K562 (cell line): ENCODE results near the gene ARV1. TPM values are rescaled to one million over a fixed set of nuclear protein-coding genes. Genes with fewer than 3 reads are reported as not detected.

Experiments used
- BCOR ChIP-seq: fragments of 450-650 bp; IDR thresholded peaks from 2 replicates; pipeline ENCODE4 v1.6.1; 2016
- BMI1 ChIP-seq: fragments of 150-350 bp; IDR thresholded peaks from 2 replicates; pipeline ENCODE4 v1.6.1; 2014; ENCODE audit warnings: low read length
- ETV1 ChIP-seq: fragments of 450-650 bp; conservative IDR thresholded peaks from 2 replicates; pipeline ENCODE4 v1.6.1; 2016; ENCODE audit warnings: missing genetic modification characterization, control low read depth, low read depth, missing compliant biosample characterization
- MCM5 ChIP-seq: fragments of 450-650 bp; IDR thresholded peaks from 2 replicates; pipeline ENCODE4 v1.6.1; 2016; ENCODE audit warnings: low read depth
- OTX1 ChIP-seq: fragments of 450-650 bp; formaldehyde crosslinking; IDR thresholded peaks from 2 replicates; pipeline ENCODE4 v1.4.0; 2022; ENCODE audit warnings: mild to moderate bottlenecking
- PHF20 ChIP-seq: fragments of 450-650 bp; IDR thresholded peaks from 2 replicates; pipeline ENCODE4 v1.6.1; 2018; ENCODE audit not compliant: partially characterized antibody
- POLR2H ChIP-seq: IDR thresholded peaks from 2 replicates; pipeline ENCODE4 v1.6.1; 2016; ENCODE audit warnings: missing genetic modification characterization, low read depth, mild to moderate bottlenecking, control low read depth, missing compliant biosample characterization, moderate library complexity
- PTRF ChIP-seq: fragments of 450-650 bp; IDR thresholded peaks from 2 replicates; pipeline ENCODE4 v1.6.1; 2016; ENCODE audit warnings: mild to moderate bottlenecking, missing genetic modification characterization, missing compliant biosample characterization
- SAFB ChIP-seq: fragments of 200-400 bp; formaldehyde crosslinking; IDR thresholded peaks from 2 replicates; pipeline ENCODE4 v1.6.1; 2017; ENCODE audit warnings: low read depth, low read length, borderline replicate concordance
- SMAD4 ChIP-seq: fragments of 250-450 bp; sonication (Bioruptor Pico); conservative IDR thresholded peaks from 2 replicates; pipeline ENCODE4 v1.8.0; 2021; ENCODE audit warnings: inconsistent platforms, mild to moderate bottlenecking, moderate library complexity
- TRIM24 ChIP-seq, 2 experiments: fragments of 450-650 bp; IDR thresholded peaks; 2 replicates each; pipeline ENCODE4 v1.6.1; 2016
- polyA plus RNA-seq, 8 experiments: library from polyadenylated mRNA; depleted of rRNA in 4 of 8; stranded (reverse) in 5 of 8; unstranded in 3 of 8; fragments of >200 nt; fragmentation: Nextera tagmentation in 2 of 8; fragmentation: Illumina TruSeq in 1 of 8; extraction: Ambion mirVana in 2 of 8; extraction: Trizol in 1 of 8; gene quantifications; 2 replicates each; pipeline versions ENCODE4 v1.2.1 to v1.2.3, GENCODE V29; 2011 to 2014; ENCODE audit warnings: inconsistent platforms in 1 of 8, missing spikeins in 1 of 8
- total RNA-seq, 7 experiments: library from RNA; depleted of rRNA in 6 of 7; stranded (reverse); fragments of >200 nt in 6 of 7; fragmentation: Illumina TruSeq in 2 of 7; extraction: Trizol in 2 of 7; gene quantifications; 2 replicates each; pipeline versions ENCODE4 v1.2.1 to v1.2.3, GENCODE V29; 2011 to 2021; ENCODE audit warnings: low replicate concordance in 1 of 7
- TF ChIP-seq, protein P1 (sequence below): fragments of 250-450 bp; sonication (Bioruptor Pico); IDR thresholded peaks from 2 replicates; pipeline ENCODE4 v1.8.0; 2021; ENCODE audit warnings: mild to moderate bottlenecking, moderate library complexity
- TF ChIP-seq, protein P2 (sequence below): sonication (generic); formaldehyde crosslinking; IDR thresholded peaks from 2 replicates; pipeline ENCODE4 v1.8.1; 2022; ENCODE audit warnings: missing genetic modification reagents
- TF ChIP-seq, protein P3 (sequence below): fragments of 450-650 bp; IDR thresholded peaks from 2 replicates; pipeline ENCODE4 v1.6.1; 2017; ENCODE audit warnings: mild to moderate bottlenecking, moderate library complexity
- TF ChIP-seq, protein P4 (sequence below): sonication (generic); formaldehyde crosslinking; IDR thresholded peaks from 2 replicates; pipeline ENCODE4 v1.8.0; 2022; ENCODE audit warnings: mild to moderate bottlenecking, missing genetic modification reagents
- TF ChIP-seq, protein P5 (sequence below): sonication (generic); formaldehyde crosslinking; IDR thresholded peaks from 2 replicates; pipeline ENCODE4 v1.8.0; 2022; ENCODE audit warnings: mild to moderate bottlenecking, missing genetic modification reagents, borderline replicate concordance
- TF ChIP-seq, protein P6 (sequence below): fragments of 250-450 bp; sonication (Bioruptor Pico); IDR thresholded peaks from 2 replicates; pipeline ENCODE4 v1.9.0; 2021; ENCODE audit warnings: mild to moderate bottlenecking, inconsistent platforms

Gene ARV1
- total and polyA plus RNA-seq, 9 of the 15 experiments (the other 6 are each of a cell fraction or from before 2014, with no cell fraction given), result 54.8 to 139 (median 74.0) TPM

DNA sequence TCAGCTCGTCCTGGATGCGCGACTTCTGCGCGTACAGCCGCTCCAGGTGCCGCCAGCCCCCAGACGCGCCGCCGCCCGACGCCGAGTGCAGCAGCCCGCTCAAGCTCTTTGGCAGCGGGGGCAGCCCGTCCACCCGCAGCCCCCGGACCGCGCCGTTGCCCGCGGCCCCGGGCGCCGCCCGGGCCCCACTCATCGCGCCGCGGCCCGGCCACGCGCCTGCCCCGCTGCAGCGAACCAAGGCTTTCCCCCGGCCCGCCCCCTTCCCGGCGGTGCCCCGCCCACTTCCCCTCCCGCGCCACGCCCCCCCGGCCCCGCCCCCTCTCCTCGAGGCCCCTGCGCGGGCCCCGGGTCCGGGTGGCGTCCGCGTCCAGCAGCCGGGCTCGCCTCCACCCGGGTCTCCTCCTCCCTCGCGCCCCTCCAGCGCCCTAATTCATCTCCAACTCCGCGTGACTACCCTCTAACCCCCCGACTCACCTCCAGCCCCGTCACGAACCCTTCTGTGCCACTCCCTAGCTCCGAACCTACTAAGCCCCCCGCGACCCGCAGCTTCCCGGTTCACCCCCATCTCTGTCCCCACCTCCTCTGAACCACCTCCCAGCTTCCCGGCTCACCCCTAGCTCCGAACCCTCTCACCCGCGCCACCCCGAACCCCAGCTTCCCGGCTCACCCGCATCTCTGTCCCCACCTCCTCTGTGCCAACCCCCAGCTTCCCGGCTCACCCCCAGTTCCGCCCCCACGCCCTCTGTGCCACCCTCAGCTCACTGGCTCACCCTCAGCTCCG lies 61.3 kb downstream of the ARV1 start, which contains the start of gene FAM89A (continued):
- TF ChIP-seq TRIM24 (IDR thresholded peaks at IDR 0.05) (0 out of 4 replicates have a peak, but pooled peaks of 1 of the 2 experiments have one; percentile 13), SAFB (no peak), POLR2H (tag) (peak; percentile 67), SMAD4 (CRISPR knock-in tag) (peak; percentile 66), BCOR (no peak; the same call in none of the 2 replicates), PHF20 (peak; percentile 67), MCM5 (no peak), OTX1 (CRISPR knock-in tag) (peak; percentile 94), PTRF (tag) (no peak), BMI1 (no peak), ETV1 (tag) (no peak)
- TF ChIP-seq, protein P1, sequence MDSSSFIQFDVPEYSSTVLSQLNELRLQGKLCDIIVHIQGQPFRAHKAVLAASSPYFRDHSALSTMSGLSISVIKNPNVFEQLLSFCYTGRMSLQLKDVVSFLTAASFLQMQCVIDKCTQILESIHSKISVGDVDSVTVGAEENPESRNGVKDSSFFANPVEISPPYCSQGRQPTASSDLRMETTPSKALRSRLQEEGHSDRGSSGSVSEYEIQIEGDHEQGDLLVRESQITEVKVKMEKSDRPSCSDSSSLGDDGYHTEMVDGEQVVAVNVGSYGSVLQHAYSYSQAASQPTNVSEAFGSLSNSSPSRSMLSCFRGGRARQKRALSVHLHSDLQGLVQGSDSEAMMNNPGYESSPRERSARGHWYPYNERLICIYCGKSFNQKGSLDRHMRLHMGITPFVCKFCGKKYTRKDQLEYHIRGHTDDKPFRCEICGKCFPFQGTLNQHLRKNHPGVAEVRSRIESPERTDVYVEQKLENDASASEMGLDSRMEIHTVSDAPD (CRISPR knock-in tag), result no peak
- TF ChIP-seq, protein P2, sequence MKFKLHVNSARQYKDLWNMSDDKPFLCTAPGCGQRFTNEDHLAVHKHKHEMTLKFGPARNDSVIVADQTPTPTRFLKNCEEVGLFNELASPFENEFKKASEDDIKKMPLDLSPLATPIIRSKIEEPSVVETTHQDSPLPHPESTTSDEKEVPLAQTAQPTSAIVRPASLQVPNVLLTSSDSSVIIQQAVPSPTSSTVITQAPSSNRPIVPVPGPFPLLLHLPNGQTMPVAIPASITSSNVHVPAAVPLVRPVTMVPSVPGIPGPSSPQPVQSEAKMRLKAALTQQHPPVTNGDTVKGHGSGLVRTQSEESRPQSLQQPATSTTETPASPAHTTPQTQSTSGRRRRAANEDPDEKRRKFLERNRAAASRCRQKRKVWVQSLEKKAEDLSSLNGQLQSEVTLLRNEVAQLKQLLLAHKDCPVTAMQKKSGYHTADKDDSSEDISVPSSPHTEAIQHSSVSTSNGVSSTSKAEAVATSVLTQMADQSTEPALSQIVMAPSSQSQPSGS (CRISPR knock-in tag), result no peak
- TF ChIP-seq, protein P3, sequence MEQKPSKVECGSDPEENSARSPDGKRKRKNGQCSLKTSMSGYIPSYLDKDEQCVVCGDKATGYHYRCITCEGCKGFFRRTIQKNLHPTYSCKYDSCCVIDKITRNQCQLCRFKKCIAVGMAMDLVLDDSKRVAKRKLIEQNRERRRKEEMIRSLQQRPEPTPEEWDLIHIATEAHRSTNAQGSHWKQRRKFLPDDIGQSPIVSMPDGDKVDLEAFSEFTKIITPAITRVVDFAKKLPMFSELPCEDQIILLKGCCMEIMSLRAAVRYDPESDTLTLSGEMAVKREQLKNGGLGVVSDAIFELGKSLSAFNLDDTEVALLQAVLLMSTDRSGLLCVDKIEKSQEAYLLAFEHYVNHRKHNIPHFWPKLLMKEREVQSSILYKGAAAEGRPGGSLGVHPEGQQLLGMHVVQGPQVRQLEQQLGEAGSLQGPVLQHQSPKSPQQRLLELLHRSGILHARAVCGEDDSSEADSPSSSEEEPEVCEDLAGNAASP, result no peak
- TF ChIP-seq, protein P4, sequence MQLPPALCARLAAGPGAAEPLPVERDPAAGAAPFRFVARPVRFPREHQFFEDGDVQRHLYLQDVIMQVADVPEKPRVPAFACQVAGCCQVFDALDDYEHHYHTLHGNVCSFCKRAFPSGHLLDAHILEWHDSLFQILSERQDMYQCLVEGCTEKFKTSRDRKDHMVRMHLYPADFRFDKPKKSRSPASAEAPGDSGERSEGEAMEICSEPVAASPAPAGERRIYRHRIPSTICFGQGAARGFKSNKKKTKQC, result 0 out of 2 replicates have a peak, but pooled peaks have one; percentile 27
- TF ChIP-seq, protein P5, sequence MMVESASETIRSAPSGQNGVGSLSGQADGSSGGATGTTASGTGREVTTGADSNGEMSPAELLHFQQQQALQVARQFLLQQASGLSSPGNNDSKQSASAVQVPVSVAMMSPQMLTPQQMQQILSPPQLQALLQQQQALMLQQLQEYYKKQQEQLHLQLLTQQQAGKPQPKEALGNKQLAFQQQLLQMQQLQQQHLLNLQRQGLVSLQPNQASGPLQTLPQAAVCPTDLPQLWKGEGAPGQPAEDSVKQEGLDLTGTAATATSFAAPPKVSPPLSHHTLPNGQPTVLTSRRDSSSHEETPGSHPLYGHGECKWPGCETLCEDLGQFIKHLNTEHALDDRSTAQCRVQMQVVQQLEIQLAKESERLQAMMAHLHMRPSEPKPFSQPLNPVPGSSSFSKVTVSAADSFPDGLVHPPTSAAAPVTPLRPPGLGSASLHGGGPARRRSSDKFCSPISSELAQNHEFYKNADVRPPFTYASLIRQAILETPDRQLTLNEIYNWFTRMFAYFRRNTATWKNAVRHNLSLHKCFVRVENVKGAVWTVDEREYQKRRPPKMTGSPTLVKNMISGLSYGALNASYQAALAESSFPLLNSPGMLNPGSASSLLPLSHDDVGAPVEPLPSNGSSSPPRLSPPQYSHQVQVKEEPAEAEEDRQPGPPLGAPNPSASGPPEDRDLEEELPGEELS (CRISPR knock-in tag), result no peak
- TF ChIP-seq, protein P6, sequence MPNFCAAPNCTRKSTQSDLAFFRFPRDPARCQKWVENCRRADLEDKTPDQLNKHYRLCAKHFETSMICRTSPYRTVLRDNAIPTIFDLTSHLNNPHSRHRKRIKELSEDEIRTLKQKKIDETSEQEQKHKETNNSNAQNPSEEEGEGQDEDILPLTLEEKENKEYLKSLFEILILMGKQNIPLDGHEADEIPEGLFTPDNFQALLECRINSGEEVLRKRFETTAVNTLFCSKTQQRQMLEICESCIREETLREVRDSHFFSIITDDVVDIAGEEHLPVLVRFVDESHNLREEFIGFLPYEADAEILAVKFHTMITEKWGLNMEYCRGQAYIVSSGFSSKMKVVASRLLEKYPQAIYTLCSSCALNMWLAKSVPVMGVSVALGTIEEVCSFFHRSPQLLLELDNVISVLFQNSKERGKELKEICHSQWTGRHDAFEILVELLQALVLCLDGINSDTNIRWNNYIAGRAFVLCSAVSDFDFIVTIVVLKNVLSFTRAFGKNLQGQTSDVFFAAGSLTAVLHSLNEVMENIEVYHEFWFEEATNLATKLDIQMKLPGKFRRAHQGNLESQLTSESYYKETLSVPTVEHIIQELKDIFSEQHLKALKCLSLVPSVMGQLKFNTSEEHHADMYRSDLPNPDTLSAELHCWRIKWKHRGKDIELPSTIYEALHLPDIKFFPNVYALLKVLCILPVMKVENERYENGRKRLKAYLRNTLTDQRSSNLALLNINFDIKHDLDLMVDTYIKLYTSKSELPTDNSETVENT (CRISPR knock-in tag), result 0 out of 2 replicates have a peak, but pooled peaks have one; percentile 42
